Myocyte (in vitro differentiated cells): Measurements from ENCODE around the gene CD55. TPM values are rescaled to one million over a fixed set of nuclear protein-coding genes. Genes with fewer than 3 reads are reported as not detected.

Experiments
- total RNA-seq: library from RNA; depleted of rRNA; stranded (reverse); fragments of >200 nt; gene quantifications from 2 replicates; pipeline ENCODE4 v1.2.3, GENCODE V29; 2014

Gene CD55
- total RNA-seq, 1 donor from 2014 or later, result 29.7 TPM

Other genes with a start within 250 kb of the CD55 start
- gene C4BPB, start 232.8 kb upstream of the CD55 start, total RNA-seq, result not detected in 2 replicates
- not detected in 2 replicates for gene C4BPA, start 217.4 kb upstream of the CD55 start, total RNA-seq
- gene CR2, start 132.7 kb downstream of the CD55 start, total RNA-seq, result not detected in 2 replicates
- not detected in 2 replicates for gene CR1, start 174.5 kb downstream of the CD55 start, total RNA-seq